Measurements from ENCODE around the gene SEPTIN2. TPM values are rescaled to one million over a fixed set of nuclear protein-coding genes. Genes with fewer than 3 reads are reported as not detected.
A peak's percentile ranks its signal among the peaks of the same experiment; 100 is the strongest.

SEPTIN2 gene
- total RNA-seq, result 100 to 1,000 TPM; 282 to 290 TPM

DNA sequence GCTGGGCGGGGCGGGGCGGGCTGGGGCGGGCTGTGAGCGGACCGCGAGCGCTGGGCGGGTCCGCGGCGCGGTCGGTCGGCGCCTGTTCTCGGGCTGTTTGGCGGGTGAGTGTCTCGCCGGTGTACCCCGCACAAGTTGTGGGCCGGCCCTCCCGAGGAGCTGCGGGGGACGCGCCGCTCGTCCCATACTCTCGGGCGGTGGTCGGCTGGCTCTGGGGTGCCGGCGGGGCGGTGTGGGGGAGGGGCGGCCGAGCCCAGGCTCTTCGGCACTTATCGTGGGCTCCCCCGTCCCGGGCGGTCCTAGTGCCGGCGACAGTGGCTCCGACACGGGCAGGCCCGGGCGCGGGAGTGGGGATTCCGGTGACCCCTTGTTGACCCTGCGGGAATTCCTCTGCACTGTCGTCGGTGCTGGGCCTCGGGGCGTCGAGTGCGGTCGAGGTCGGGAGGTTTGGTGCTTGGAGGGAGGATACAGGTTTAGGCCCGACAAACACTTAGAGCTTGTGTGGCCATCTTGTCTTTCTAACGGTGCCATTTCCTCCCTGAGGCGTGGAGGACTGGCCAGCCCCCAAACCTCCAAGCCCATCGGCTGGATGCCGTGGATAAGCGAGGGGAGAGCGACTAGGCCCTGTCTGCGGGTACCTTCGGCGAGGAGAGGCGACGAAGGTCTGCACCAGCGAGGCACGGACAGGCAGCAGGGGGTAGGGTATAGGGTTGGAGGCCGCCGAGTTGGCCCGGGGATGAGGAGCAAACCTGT lies at the start of gene SEPTIN2:
Gene SEPTIN2, plus strand, starts transcription at position 47 of the 753 bp plus-strand sequence. CDS start 8,308 bp downstream, outside the sequence.
- Mint-ChIP-seq H3K9me3 (no peaks in the 10 kb centered on the region), H3K27ac (peak within 1 kb of the TSS; percentile 100), H3K36me3 (ENCODE audit: low read depth) (peaks cover 43% of the 10 kb centered on the region), H3K4me1 (peaks cover 70% of the 10 kb centered on the region), H3K27me3 (no peaks in the 10 kb centered on the region), H3K4me3 (peak within 1 kb of the TSS; percentile 100)
- ChIA-PET POLR2A (interaction anchor here (0.6 to 4.1 kb wide), 30 partner anchors 9 to 694 kb away, joined by 3 to 52 read pairs (median 4); partner anchors contain the start of genes DTYMK, ING5, MTERF4 and RTP5), CTCF (interaction anchor here (0.9 to 1.7 kb wide), 4 partner anchors 27 to 750 kb away, joined by 3 read pairs; partner anchors contain the start of gene ING5)
- DNase-seq, result peak; percentile 83

DNA sequence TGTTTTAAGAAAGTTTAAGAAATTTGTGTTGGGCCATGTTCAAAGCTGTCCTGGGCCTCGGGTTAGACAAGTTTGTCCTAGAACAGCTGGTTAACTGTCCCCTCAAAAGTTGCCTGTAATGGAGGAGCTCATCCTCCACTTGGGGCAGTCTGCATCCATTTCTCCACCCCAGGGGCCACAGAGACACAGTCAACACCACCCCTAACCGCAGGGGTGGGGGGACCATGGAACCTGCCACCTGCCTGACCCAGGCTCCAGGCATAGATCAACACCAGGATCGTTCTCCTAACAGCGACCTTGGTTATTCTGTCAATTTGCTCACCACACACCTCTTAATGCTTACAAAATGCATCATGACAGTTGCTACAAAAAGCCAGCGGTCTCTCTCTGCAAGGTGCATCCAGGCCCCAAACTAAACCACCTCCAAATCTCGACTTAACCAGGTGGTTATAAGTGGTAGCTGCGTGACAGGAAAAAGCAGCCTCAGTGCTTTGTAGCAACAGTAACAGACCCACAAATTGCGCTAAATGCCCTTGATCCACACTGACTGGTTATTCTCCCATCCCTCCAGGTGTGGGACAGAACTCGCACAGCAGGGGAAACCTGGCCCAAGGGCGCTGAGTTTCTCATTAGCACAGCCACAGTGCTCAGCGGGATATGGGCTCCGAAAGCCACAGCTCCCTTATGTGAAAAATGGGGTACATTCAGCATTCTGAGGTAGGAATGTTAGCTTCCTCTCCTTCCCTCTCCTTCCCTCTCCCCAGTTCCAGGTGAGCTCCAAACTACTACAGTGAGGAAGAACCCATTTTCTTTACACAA lies 48.3 kb upstream of the SEPTIN2 start:
- H3K27ac Mint-ChIP-seq, result no peak overlapping the region
- no peak overlapping the region for H3K4me3 Mint-ChIP-seq
- POLR2A ChIA-PET, result interaction anchor here (0.6 kb wide), 1 partner anchor 41 kb away, joined by 3 read pairs; no protein-coding TSS in a partner anchor
- CTCF ChIA-PET, result no interaction called here
- peaks cover 35% of the 10 kb centered on the region for H3K4me1 Mint-ChIP-seq
- no peak for DNase-seq
- no peaks in the 10 kb centered on the region for H3K27me3 Mint-ChIP-seq
- peaks cover 49% of the 10 kb centered on the region for H3K36me3 Mint-ChIP-seq (ENCODE audit: low read depth)
- H3K9me3 Mint-ChIP-seq, result no peaks in the 10 kb centered on the region

- no peaks in the 10 kb centered on the region for H3K9me3 Mint-ChIP-seq
- H3K27me3 Mint-ChIP-seq, result no peaks in the 10 kb centered on the region
- no peak overlapping the region for H3K27ac Mint-ChIP-seq
- H3K4me1 Mint-ChIP-seq, result peaks cover 40% of the 10 kb centered on the region
- ChIA-PET CTCF (no interaction called here), POLR2A (no interaction called here)
- no peak overlapping the region for H3K4me3 Mint-ChIP-seq
- no peak for DNase-seq
- H3K36me3 Mint-ChIP-seq (ENCODE audit: low read depth), result peaks cover 41% of the 10 kb centered on the region
These were observed 47.4 kb upstream of the SEPTIN2 start for GRCh38 chr2:241268306-241268705.

DNA sequence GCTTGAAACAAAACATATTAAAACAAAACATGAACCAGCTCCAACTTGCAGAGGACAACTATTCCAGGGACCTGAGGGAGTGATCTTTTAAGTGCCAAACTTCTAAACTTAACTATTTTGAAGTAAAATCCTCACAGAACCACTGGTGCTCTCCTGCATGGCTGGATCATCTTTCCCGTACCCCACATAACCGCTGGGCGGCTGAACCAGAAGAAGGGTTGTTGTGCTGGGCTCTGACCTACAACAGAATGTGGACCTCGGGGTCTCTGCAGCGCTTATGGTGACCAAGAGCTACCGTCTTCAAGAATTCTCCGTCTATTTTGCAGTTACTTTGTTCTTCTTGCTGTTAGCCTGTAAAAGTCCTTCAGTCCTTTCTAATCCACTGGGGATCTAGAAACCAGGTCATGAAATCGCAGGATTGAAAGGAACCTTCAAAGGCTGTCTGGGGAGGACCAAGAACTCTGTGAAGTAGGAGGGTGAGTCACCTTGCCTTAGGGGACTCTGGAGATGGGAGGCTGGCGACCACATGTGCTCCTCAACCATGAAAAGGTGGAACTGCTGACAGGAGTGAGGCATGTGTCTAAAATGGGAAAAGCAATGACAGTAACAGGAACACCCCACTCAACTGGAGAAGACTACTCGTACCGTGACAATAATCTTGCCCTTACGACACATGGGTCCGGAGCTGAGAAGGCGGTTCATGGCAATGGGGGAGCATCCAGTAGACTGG lies 46.8 kb upstream of the SEPTIN2 start:
- no peaks in the 10 kb centered on the region for H3K27me3 Mint-ChIP-seq
- peaks cover 45% of the 10 kb centered on the region for H3K4me1 Mint-ChIP-seq
- H3K9me3 Mint-ChIP-seq, result no peaks in the 10 kb centered on the region
- H3K4me3 Mint-ChIP-seq, result no peak overlapping the region
- POLR2A ChIA-PET, result no interaction called here
- DNase-seq, result no peak
- peaks cover 40% of the 10 kb centered on the region for H3K36me3 Mint-ChIP-seq (ENCODE audit: low read depth)
- CTCF ChIA-PET, result no interaction called here
- H3K27ac Mint-ChIP-seq, result no peak overlapping the region

DNA sequence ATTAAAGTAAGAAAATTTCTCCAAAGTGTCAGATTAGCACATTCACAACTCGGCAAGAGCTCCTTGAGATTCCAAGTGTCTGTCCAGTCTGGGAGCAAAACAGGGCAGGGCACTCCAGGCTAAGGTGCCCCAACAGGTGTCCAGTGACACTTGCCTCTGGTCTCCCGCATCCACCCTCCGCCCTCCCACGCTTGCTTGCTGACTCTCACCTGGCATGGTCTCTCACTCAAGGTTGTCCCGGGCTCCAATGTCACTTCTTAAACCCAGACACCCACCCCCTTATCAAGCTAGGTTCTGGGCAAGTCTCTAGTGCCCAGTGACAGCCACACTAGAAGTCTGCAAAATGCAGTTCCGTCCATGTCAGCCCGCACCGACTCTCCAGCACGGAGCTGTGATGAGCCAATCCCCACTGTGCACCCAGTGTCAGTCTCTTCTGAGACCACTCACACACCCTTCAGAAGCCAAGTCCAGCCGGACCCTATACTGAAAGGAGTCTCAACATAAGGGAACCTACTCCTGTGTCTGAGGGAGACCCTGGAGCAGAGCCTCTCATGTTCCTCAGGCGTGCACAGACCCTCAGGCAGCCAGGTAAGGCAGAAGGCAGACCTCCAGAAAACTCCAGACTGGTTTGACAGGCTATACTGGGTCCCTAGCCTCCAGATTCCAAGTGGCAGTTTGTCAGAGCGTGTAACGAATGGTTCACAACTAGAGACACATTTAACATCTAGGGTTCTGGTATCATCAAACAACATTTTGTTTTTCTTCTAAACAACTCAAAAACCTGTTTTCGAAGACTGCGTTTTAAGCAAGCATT lies 45.8 kb upstream of the SEPTIN2 start:
- CTCF ChIA-PET, result no interaction called here
- H3K36me3 Mint-ChIP-seq (ENCODE audit: low read depth), result peaks cover 47% of the 10 kb centered on the region
- peaks cover 47% of the 10 kb centered on the region for H3K4me1 Mint-ChIP-seq

DNA sequence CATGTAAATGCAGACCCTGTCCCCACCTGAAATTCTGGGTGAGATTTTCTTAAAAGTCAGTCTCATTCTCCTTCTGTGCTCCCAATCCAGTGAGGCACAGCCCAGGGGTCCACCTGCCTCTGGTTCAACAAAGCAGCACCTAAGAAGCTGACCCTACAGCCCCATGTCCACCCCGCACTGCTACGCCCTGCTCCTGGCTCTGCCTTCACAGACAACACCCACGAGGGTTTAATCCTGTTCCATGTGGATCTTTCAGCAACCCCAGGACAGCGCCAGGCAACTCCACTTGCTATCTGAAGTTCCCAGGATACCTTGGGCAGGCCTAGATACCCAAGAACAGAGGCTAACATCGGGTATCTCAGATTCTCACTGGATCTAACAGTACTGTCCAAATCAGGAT lies 45.2 kb upstream of the SEPTIN2 start:
- DNase-seq, result no peak
- ChIA-PET CTCF (no interaction called here), POLR2A (no interaction called here)
- Mint-ChIP-seq H3K9me3 (peaks cover 5% of the 10 kb centered on the region), H3K4me3 (peak overlapping the region; percentile 89), H3K27me3 (no peaks in the 10 kb centered on the region), H3K36me3 (ENCODE audit: low read depth) (peaks cover 51% of the 10 kb centered on the region), H3K27ac (no peak overlapping the region), H3K4me1 (peaks cover 47% of the 10 kb centered on the region)

More for the DNA sequence above, 45.8 kb upstream of the SEPTIN2 start:
- Mint-ChIP-seq H3K27ac (no peak overlapping the region), H3K27me3 (no peaks in the 10 kb centered on the region), H3K4me3 (no peak overlapping the region), H3K9me3 (no peaks in the 10 kb centered on the region)
- no peak for DNase-seq
- POLR2A ChIA-PET, result no interaction called here

DNA sequence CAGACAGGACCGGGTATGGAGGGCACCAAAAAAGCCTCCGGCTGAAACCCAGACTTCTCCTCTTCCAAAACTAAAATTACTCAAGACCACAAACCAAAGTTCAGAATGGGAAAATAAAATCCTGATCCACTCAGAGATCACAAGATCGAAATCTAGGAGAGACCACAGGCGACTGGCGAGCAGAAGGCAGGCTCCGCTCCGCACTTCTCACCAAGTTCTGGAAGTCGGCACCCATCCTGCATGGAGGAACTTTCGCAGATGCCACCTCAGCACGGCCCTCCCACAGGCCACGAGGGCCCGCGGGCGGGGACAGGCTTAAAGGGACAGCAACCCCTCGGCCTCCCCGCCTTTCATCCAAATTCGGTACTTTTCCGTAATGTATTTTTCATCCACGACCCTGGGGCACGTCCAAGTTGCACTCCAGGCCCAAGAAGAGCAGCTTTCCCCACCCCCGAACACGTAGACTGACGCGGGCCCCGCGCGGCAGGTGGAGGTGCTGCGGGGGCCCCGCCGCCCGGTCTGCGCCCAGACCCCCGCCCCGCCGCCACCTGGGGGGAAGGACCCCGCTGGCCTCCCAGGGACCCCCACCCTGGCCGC lies 43.9 kb upstream of the SEPTIN2 start:
- H3K27ac Mint-ChIP-seq, result peak overlapping the region; percentile 79
- CTCF ChIA-PET, result no interaction called here
- H3K9me3 Mint-ChIP-seq, result peaks cover 10% of the 10 kb centered on the region
- peak overlapping the region; percentile 89 for H3K4me3 Mint-ChIP-seq
- H3K27me3 Mint-ChIP-seq, result no peaks in the 10 kb centered on the region
- DNase-seq, result peak; percentile 63
- H3K4me1 Mint-ChIP-seq, result peaks cover 47% of the 10 kb centered on the region
- H3K36me3 Mint-ChIP-seq (ENCODE audit: low read depth), result peaks cover 52% of the 10 kb centered on the region
- POLR2A ChIA-PET, result interaction anchor here (0.7 to 1.0 kb wide), 3 partner anchors 43 to 47 kb away, joined by 3 read pairs; partner anchors contain the start of gene HDLBP

DNA sequence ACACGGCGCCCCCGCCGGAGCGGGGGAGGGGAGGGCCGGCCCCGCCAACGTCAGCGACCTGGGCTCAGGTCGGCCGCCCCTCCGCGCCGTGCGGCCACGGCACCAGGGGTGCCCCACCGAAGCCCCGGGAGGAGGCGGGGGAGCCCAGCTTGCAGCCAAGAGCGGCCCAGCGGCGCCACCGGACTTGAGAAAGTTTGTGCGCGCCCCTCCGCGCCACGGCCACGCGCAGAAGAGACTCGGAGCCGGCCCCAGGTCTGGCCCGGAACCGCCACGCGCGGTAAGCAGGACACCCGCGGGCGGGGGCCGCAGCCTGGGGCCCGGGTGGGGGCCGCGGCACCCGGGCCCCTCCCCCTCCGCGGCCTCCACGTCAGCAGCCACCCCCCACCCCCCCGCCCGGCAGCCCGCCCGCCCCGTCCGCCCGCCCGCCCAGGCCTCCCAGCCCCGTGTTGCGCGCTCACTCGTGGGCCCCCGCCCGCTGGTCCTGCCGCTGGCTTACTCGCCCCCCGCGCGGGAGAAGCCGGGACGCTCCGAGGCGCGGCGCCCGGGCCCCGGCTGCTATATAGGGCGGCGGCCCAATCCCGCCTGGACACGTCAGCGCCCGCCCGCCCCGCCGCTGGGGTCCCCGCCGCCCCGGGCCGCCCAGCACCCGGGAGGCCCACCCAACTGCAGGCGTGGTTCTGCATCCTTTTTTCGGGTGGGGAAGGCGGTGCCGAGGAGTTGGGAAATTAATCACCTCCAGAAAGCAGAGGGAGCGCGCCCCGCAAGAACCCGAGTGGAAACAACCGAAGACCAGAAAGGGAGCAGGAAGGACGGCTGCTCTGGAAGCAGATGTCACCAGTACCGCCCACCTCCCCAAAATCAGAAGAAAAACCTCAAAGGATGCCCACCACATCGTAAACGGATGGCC lies 43.2 kb upstream of the SEPTIN2 start:
- Mint-ChIP-seq H3K4me1 (peaks cover 50% of the 10 kb centered on the region), H3K27ac (no peak overlapping the region), H3K27me3 (no peaks in the 10 kb centered on the region), H3K36me3 (ENCODE audit: low read depth) (peaks cover 55% of the 10 kb centered on the region), H3K9me3 (peaks cover 10% of the 10 kb centered on the region), H3K4me3 (peak overlapping the region; percentile 70)
- ChIA-PET CTCF (no interaction called here), POLR2A (interaction anchor here (0.7 to 1.0 kb wide), 2 partner anchors 42 to 46 kb away, joined by 3 read pairs; partner anchors contain the start of gene HDLBP)
- DNase-seq, result peak; percentile 52

DNA sequence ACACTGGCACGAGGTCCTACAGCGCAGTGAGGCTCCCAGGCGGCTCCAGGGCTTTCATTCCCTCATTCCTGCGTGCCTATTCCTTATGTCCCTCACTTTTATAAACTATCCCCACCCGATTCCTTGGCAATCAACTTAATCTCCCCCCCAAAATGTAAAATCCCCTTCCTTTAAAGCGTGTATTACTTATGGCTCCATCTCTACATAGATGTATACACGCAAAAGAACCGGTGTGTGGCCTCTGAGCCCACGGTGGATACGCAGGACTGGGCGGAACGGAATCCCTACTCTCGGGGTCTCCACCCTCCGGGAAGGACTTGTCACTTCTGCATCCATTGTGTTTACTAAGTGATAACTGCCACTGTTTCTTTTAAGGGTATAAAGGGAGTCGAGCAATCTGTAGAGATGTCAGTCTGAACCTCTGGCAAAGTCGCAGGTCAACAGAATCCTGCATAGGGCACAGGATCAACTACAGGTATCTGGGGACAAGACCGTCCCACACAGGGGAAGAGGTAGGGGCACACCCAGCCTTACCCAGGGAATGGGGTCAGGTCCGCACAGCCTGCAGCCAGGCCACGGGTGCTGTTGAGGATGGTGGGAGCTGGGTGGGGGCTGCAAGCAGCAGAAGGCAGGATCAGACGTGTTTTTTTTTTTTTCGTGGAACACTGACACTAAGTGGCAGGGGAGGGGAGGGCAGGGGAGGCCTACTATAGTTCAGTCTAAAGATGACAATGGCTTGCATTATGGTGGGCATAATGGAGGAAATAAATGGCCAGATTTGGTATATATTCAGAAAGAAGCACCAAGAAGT lies 42.3 kb upstream of the SEPTIN2 start:
- ChIA-PET POLR2A (interaction anchor here (0.9 kb wide), 1 partner anchor 16 kb away, joined by 3 read pairs; no protein-coding TSS in a partner anchor), CTCF (no interaction called here)
- peaks cover 46% of the 10 kb centered on the region for H3K4me1 Mint-ChIP-seq
- peaks cover 10% of the 10 kb centered on the region for H3K9me3 Mint-ChIP-seq
- peaks cover 52% of the 10 kb centered on the region for H3K36me3 Mint-ChIP-seq (ENCODE audit: low read depth)
- H3K4me3 Mint-ChIP-seq, result peak overlapping the region; percentile 70
- H3K27me3 Mint-ChIP-seq, result no peaks in the 10 kb centered on the region
- no peak for DNase-seq
- H3K27ac Mint-ChIP-seq, result no peak overlapping the region

DNA sequence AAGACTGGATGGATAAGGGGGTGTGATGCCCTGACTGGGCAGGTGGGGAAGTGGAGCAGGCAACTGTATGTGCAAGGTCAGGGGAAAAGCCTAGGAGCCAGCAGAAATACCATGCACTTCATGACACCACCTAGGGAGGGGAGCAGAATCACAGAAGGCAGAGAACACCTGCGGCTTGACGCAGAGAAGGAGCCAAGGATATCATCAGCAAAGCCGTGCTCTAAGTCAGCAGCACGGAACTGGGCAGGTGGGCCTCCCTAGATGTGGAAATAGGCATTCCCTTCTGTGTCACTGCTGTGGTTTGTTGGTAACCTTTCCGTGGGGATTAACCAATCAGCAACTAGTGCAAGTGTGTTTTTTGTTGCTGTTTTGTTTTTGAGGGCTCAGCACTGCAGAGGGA lies 41.6 kb upstream of the SEPTIN2 start:
- DNase-seq, result no peak
- no peak overlapping the region for H3K4me3 Mint-ChIP-seq
- POLR2A ChIA-PET, result interaction anchor here (0.9 kb wide), 1 partner anchor 17 kb away, joined by 3 read pairs; no protein-coding TSS in a partner anchor
- H3K27me3 Mint-ChIP-seq, result no peaks in the 10 kb centered on the region
- H3K36me3 Mint-ChIP-seq (ENCODE audit: low read depth), result peaks cover 45% of the 10 kb centered on the region
- no peak overlapping the region for H3K27ac Mint-ChIP-seq
- peaks cover 41% of the 10 kb centered on the region for H3K4me1 Mint-ChIP-seq
- H3K9me3 Mint-ChIP-seq, result peaks cover 10% of the 10 kb centered on the region
- CTCF ChIA-PET, result no interaction called here
